ENCODE measurements around the gene SLC25A48. TPM values are rescaled to one million over a fixed set of nuclear protein-coding genes. Genes with fewer than 3 reads are reported as not detected.

Gene SLC25A48
- total and polyA plus RNA-seq, 5 experiments from 2014 or later = not detected

- H3K4me3 Mint-ChIP-seq = peak overlapping the region in 5 of 10 donors; percentile 13 to 60 (median 39)
- peaks cover 32 to 63% (median 39%) of the 10 kb centered on the region in 5 donors for H3K27me3 Mint-ChIP-seq
- peaks cover 0 to 5% (median 0%) of the 10 kb centered on the region in 3 donors for H3K36me3 Mint-ChIP-seq
- DNase-seq = no peak
- H3K4me1 Mint-ChIP-seq = peaks cover 0 to 6% (median 0%) of the 10 kb centered on the region in 4 donors
- peaks cover 0 to 13% (median 0%) of the 10 kb centered on the region in 9 donors for H3K9me3 Mint-ChIP-seq
- no peak for ATAC-seq
- POLR2A ChIA-PET = no interaction called here
- H3K27ac Mint-ChIP-seq = no peak overlapping the region
Observed at GRCh38 chr5:135930029-135930948, 95.8 kb downstream of the SLC25A48 start.

- peak overlapping the region in 5 of 10 donors; percentile 13 to 60 (median 39) for H3K4me3 Mint-ChIP-seq
- ATAC-seq (no peak), DNase-seq (no peak)
- peaks cover 0 to 13% (median 0%) of the 10 kb centered on the region in 9 donors for H3K9me3 Mint-ChIP-seq
- POLR2A ChIA-PET = no interaction called here
- H3K27me3 Mint-ChIP-seq = peaks cover 30 to 58% (median 37%) of the 10 kb centered on the region in 5 donors
- H3K36me3 Mint-ChIP-seq = peaks cover 0 to 5% (median 0%) of the 10 kb centered on the region in 3 donors
- H3K4me1 Mint-ChIP-seq = peaks cover 0 to 6% (median 0%) of the 10 kb centered on the region in 4 donors
- H3K27ac Mint-ChIP-seq = no peak overlapping the region
Observed at GRCh38 chr5:135930949-135931295, 96.5 kb downstream of the SLC25A48 start.

GRCh38 chr5:135934939-135935338, 100.5 kb downstream of the SLC25A48 start:
- H3K27me3 Mint-ChIP-seq = peaks cover 17 to 38% (median 23%) of the 10 kb centered on the region in 5 donors
- no peak for ATAC-seq
- H3K4me3 Mint-ChIP-seq = no peak overlapping the region
- POLR2A ChIA-PET = no interaction called here
- DNase-seq = no peak
- H3K9me3 Mint-ChIP-seq = no peaks in the 10 kb centered on the region
- H3K36me3 Mint-ChIP-seq = no peaks in the 10 kb centered on the region
- no peak overlapping the region for H3K27ac Mint-ChIP-seq
- H3K4me1 Mint-ChIP-seq = peaks cover 0 to 6% (median 0%) of the 10 kb centered on the region in 4 donors

- no peaks in the 10 kb centered on the region for H3K4me1 Mint-ChIP-seq
- ATAC-seq (no peak), DNase-seq (no peak)
- no peak overlapping the region for H3K4me3 Mint-ChIP-seq
- peaks cover 5 to 20% (median 13%) of the 10 kb centered on the region in 5 donors for H3K27me3 Mint-ChIP-seq
- H3K27ac Mint-ChIP-seq = no peak overlapping the region
- POLR2A ChIA-PET = no interaction called here
- no peaks in the 10 kb centered on the region for H3K9me3 Mint-ChIP-seq
- no peaks in the 10 kb centered on the region for H3K36me3 Mint-ChIP-seq
Observed at GRCh38 chr5:135937245-135937911, 102.9 kb downstream of the SLC25A48 start.

Small RNA genes within 50 kb of the gene (microRNA-seq; reads per million reads assigned to microRNA genes)
- not detected for gene MIR5692C1 (ENCODE audit: borderline microRNAs expressed)

Other genes starting within 250 kb of the SLC25A48 start
- not detected for gene IL9, start 61.2 kb downstream of the SLC25A48 start, total RNA-seq
- not detected for gene IL9, start 61.2 kb downstream of the SLC25A48 start, polyA plus RNA-seq
- gene LECT2, start 120.3 kb downstream of the SLC25A48 start, total RNA-seq = not detected
- gene LECT2, start 120.3 kb downstream of the SLC25A48 start, polyA plus RNA-seq = not detected
- 10 to 100 TPM in 1 of 2 experiments, 1 to 10 TPM in 1; 8.9 to 11.7 TPM for gene TGFBI, start 194.3 kb downstream of the SLC25A48 start, total RNA-seq
- 1 to 10 TPM in 1 of 3 donors, under 1 TPM in 1, not detected in 1; 0.34 to 3.2 TPM for gene TGFBI, start 194.3 kb downstream of the SLC25A48 start, polyA plus RNA-seq